ENCODE results near the gene MON2.

DNA sequence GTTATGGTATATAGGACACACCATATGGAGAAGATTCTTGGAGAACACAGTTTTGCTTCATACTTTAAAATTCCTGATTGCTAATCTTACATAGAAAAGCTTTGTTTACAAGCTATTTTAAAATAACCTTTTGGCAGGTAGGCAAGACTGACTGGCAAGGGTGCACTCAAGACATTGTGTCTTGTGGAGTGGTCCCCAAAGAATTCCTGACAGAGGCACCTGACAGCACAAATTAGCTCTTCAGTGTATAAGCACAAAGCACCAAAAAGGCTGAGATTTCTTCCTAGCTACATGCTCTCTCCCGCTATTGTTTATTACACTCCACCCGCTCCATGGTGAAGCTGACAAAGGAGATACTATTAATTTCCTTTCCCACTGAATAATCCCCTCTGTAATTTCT is 139.4 kb downstream of the MON2 start:
- no peak for TF ChIP-seq POLR2A (IDR thresholded peaks at IDR 0.05)
- TF ChIP-seq, protein P1, sequence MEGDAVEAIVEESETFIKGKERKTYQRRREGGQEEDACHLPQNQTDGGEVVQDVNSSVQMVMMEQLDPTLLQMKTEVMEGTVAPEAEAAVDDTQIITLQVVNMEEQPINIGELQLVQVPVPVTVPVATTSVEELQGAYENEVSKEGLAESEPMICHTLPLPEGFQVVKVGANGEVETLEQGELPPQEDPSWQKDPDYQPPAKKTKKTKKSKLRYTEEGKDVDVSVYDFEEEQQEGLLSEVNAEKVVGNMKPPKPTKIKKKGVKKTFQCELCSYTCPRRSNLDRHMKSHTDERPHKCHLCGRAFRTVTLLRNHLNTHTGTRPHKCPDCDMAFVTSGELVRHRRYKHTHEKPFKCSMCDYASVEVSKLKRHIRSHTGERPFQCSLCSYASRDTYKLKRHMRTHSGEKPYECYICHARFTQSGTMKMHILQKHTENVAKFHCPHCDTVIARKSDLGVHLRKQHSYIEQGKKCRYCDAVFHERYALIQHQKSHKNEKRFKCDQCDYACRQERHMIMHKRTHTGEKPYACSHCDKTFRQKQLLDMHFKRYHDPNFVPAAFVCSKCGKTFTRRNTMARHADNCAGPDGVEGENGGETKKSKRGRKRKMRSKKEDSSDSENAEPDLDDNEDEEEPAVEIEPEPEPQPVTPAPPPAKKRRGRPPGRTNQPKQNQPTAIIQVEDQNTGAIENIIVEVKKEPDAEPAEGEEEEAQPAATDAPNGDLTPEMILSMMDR (IDR thresholded peaks at IDR 0.05): no peak
